ENCODE measurements around the gene KSR1. TPM values are rescaled to one million over a fixed set of nuclear protein-coding genes. Genes with fewer than 3 reads are reported as not detected.

Gene KSR1
- total and polyA plus RNA-seq, 2 donors (not counting 1 experiment from before 2014, with no cell fraction given), result 5.3 to 10.1 TPM

DNA sequence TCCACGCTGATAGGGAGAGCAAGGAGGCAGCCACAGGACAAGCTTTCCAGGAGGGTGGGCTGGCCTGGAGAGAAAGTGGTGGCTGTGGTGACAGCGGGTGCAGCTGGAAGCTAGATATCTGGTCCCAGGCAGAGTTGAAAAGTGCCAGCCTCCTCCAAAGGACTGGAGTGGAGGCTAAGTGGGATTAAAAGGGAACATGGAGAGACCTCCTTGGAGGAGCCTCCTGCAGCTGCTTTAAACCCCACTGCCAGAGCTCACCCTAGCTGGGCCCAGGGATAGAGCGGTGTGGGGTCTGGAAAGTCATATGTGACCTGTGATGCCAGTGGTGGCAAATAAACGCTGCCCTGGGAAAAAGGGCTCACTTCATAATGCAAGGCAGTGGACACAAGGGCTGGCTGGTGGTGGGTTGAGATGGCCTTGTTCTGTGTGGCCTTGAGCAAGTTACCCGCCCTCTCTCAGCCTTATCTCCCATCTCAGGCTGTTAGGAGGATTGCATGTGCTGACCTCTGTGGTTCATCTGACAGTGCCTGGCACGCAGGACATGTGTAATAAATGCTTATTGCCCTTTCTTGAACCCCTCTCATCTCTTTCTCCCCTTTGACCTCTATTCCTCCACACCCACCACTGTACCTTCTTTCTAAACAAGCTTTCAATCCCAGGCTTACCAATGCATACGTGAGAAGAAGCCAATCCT is 113.8 kb downstream of the KSR1 start:
- Histone ChIP-seq H3K4me1 (ENCODE audit: control insufficient read depth, extremely low read depth, insufficient read depth, low read length) (no peaks in the 10 kb centered on the region), H3K79me2 (ENCODE audit: control insufficient read depth, insufficient read depth, low read length) (no peaks in the 10 kb centered on the region), H3K4me3 (replicated peaks in 1 of 4; ENCODE audit: control extremely low read depth in 1 of 4, insufficient read depth in 1 of 4, low read depth in 3 of 4, low read length in 4 of 4) (no peak overlapping the region), H3K27me3 (ENCODE audit: control insufficient read depth, insufficient read depth, low read length) (no peaks in the 10 kb centered on the region), H3K27ac (ENCODE audit: insufficient read depth, low read length) (no peak overlapping the region), H4K20me1 (ENCODE audit: control insufficient read depth, extremely low read depth, insufficient read depth, low read length) (no peaks in the 10 kb centered on the region), H3K36me3 (ENCODE audit: control insufficient read depth, insufficient read depth, low read length) (no peaks in the 10 kb centered on the region), H3K9me3 (ENCODE audit: control insufficient read depth, insufficient read depth, low read depth, low read length) (no peaks in the 10 kb centered on the region), H2AFZ (ENCODE audit: low read length) (no peak overlapping the region), H3K9ac (ENCODE audit: insufficient read depth, low read length) (no peak overlapping the region), H3K4me2 (ENCODE audit: extremely low read depth, insufficient read depth, low read length) (no peak overlapping the region)
- DNase-seq (ENCODE audit: low read depth in 2 of 2), result no peak
- no peak for TF ChIP-seq EZH2 (IDR thresholded peaks at IDR 0.05; ENCODE audit: low read length, missing control alignments)
- TF ChIP-seq, protein P1, sequence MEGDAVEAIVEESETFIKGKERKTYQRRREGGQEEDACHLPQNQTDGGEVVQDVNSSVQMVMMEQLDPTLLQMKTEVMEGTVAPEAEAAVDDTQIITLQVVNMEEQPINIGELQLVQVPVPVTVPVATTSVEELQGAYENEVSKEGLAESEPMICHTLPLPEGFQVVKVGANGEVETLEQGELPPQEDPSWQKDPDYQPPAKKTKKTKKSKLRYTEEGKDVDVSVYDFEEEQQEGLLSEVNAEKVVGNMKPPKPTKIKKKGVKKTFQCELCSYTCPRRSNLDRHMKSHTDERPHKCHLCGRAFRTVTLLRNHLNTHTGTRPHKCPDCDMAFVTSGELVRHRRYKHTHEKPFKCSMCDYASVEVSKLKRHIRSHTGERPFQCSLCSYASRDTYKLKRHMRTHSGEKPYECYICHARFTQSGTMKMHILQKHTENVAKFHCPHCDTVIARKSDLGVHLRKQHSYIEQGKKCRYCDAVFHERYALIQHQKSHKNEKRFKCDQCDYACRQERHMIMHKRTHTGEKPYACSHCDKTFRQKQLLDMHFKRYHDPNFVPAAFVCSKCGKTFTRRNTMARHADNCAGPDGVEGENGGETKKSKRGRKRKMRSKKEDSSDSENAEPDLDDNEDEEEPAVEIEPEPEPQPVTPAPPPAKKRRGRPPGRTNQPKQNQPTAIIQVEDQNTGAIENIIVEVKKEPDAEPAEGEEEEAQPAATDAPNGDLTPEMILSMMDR (conservative IDR thresholded peaks at IDR 0.05 in 1 of 2, IDR thresholded peaks at IDR 0.05 in 1 of 2; ENCODE audit: low read depth in 1 of 2, low read length in 2 of 2), result no peak

DNA sequence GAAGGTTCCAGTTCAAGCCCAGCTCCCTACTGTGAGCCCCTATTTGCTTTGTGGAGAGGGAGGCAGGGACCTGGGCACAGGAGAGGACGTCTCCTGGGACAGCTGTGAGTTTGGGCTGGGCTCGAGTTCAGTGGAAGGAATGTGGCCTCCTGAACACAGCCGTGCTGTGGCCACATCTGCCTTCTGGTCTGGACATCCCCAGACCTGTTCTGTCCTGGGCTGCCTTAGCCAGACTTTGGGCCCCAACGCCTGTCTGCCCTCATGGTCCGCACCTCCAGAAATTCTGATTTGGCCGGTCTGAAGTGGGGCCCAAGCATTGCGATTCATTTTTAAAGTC is 114.3 kb downstream of the KSR1 start:
- H3K79me2 ChIP-seq (ENCODE audit: control insufficient read depth, insufficient read depth, low read length), result no peaks in the 10 kb centered on the region
- H3K4me2 ChIP-seq (ENCODE audit: extremely low read depth, insufficient read depth, low read length), result no peak overlapping the region
- H3K27me3 ChIP-seq (ENCODE audit: control insufficient read depth, insufficient read depth, low read length), result no peaks in the 10 kb centered on the region
- TF ChIP-seq, protein P1 (conservative IDR thresholded peaks at IDR 0.05 in 1 of 2, IDR thresholded peaks at IDR 0.05 in 1 of 2; ENCODE audit: low read depth in 1 of 2, low read length in 2 of 2), result no peak
- TF ChIP-seq EZH2 (IDR thresholded peaks at IDR 0.05; ENCODE audit: low read length, missing control alignments), result no peak
- no peaks in the 10 kb centered on the region for H4K20me1 ChIP-seq (ENCODE audit: control insufficient read depth, extremely low read depth, insufficient read depth, low read length)
- no peaks in the 10 kb centered on the region for H3K9me3 ChIP-seq (ENCODE audit: control insufficient read depth, insufficient read depth, low read depth, low read length)
- H3K27ac ChIP-seq (ENCODE audit: insufficient read depth, low read length), result no peak overlapping the region
- no peak overlapping the region for H3K9ac ChIP-seq (ENCODE audit: insufficient read depth, low read length)
- no peaks in the 10 kb centered on the region for H3K4me1 ChIP-seq (ENCODE audit: control insufficient read depth, extremely low read depth, insufficient read depth, low read length)
- H3K4me3 ChIP-seq (replicated peaks in 1 of 4; ENCODE audit: control extremely low read depth in 1 of 4, insufficient read depth in 1 of 4, low read depth in 3 of 4, low read length in 4 of 4), result no peak overlapping the region
- no peak for DNase-seq (ENCODE audit: low read depth in 2 of 2)
- H2AFZ ChIP-seq (ENCODE audit: low read length), result no peak overlapping the region
- no peaks in the 10 kb centered on the region for H3K36me3 ChIP-seq (ENCODE audit: control insufficient read depth, insufficient read depth, low read length)

DNA sequence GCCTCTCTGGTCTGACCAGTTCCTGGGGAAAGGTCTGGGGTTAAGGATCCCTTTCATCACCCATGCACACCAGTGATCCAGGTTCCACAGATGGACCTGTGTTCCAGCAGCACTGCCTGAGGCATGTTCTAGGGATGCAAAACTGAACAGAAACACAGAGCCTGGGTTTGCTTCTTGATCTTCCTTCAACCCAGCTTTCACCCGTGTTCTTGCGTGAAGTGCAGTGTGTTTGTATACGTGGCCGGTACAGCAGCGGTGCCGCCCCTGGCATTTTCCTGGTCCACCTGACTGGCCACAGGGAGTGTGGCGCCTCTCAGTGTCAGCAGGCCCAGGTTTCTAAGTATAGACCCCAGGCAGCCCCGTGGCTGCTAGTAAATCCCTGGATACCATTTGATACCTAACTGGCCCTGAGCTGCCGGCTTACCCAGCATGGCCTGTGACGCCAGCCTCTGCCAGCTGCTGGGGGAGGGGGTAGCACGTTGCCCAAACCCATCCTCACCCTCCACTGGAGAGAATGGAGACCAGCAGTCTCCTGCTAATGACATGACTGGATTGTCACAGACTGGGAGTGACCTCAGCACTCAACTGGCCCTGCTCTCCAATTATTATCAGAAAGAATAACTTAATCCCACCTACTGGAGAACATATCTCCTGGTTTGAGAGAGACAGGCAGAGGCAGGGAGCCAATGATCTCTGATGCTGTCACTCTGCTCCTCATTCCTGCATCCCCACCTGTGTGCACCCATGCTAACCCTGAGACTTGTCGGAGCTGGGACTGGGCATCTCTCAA is 115.5 kb downstream of the KSR1 start:
- no peak for TF ChIP-seq EZH2 (IDR thresholded peaks at IDR 0.05; ENCODE audit: low read length, missing control alignments)
- TF ChIP-seq, protein P1 (conservative IDR thresholded peaks at IDR 0.05 in 1 of 2, IDR thresholded peaks at IDR 0.05 in 1 of 2; ENCODE audit: low read depth in 1 of 2, low read length in 2 of 2), result no peak
- H4K20me1 ChIP-seq (ENCODE audit: control insufficient read depth, extremely low read depth, insufficient read depth, low read length), result no peaks in the 10 kb centered on the region
- DNase-seq (ENCODE audit: low read depth in 2 of 2), result no peak
- no peaks in the 10 kb centered on the region for H3K4me1 ChIP-seq (ENCODE audit: control insufficient read depth, extremely low read depth, insufficient read depth, low read length)
- H3K9me3 ChIP-seq (ENCODE audit: control insufficient read depth, insufficient read depth, low read depth, low read length), result no peaks in the 10 kb centered on the region
- no peaks in the 10 kb centered on the region for H3K27me3 ChIP-seq (ENCODE audit: control insufficient read depth, insufficient read depth, low read length)
- H3K4me3 ChIP-seq (replicated peaks in 1 of 4; ENCODE audit: control extremely low read depth in 1 of 4, insufficient read depth in 1 of 4, low read depth in 3 of 4, low read length in 4 of 4), result no peak overlapping the region
- no peaks in the 10 kb centered on the region for H3K36me3 ChIP-seq (ENCODE audit: control insufficient read depth, insufficient read depth, low read length)
- no peak overlapping the region for H3K4me2 ChIP-seq (ENCODE audit: extremely low read depth, insufficient read depth, low read length)
- no peak overlapping the region for H3K9ac ChIP-seq (ENCODE audit: insufficient read depth, low read length)
- H2AFZ ChIP-seq (ENCODE audit: low read length), result no peak overlapping the region
- H3K27ac ChIP-seq (ENCODE audit: insufficient read depth, low read length), result no peak overlapping the region
- H3K79me2 ChIP-seq (ENCODE audit: control insufficient read depth, insufficient read depth, low read length), result no peaks in the 10 kb centered on the region
